OCI-LY1 (cell line): ENCODE measurements around the gene PAH.

Experiments used
- H2AFZ ChIP-seq: fragments of 200-600 bp; sonication (generic), shearing (Covaris generic); 2 replicates; pipeline ENCODE4 v1.6.0; 2014; ENCODE audit warnings: antibody characterized with exemption, mild to moderate bottlenecking, low read length
- H3F3A ChIP-seq: fragments of 200-600 bp; sonication (generic), shearing (Covaris generic); 2 replicates; pipeline ENCODE4 v1.6.0; 2014; ENCODE audit warnings: mild to moderate bottlenecking, antibody characterized with exemption, low read length, moderate library complexity; ENCODE audit not compliant: insufficient read depth
- H3K27ac ChIP-seq: fragments of 200-600 bp; sonication (generic); 2 replicates; pipeline ENCODE4 v1.5.1; 2014; ENCODE audit warnings: low read length, mixed run types, mild to moderate bottlenecking, low read depth; ENCODE audit not compliant: poor library complexity, severe bottlenecking
- H3K27me3 ChIP-seq: fragments of 200-600 bp; sonication (generic); 2 replicates; pipeline ENCODE4 v1.6.0; 2014; ENCODE audit warnings: antibody characterized with exemption, mild to moderate bottlenecking, low read length, moderate library complexity; ENCODE audit not compliant: insufficient read depth
- H3K36me3 ChIP-seq: fragments of 200-600 bp; sonication (generic); 2 replicates; pipeline ENCODE4 v1.6.1; 2014; ENCODE audit warnings: mild to moderate bottlenecking, antibody characterized with exemption, low read length, moderate library complexity, mixed read lengths; ENCODE audit not compliant: insufficient read depth
- H3K4me1 ChIP-seq: fragments of 200-600 bp; sonication (generic); 2 replicates; pipeline ENCODE4 v1.5.1; 2014; ENCODE audit warnings: mild to moderate bottlenecking, low read length, moderate library complexity; ENCODE audit not compliant: insufficient read depth, severe bottlenecking
- H3K4me2 ChIP-seq: fragments of 200-600 bp; sonication (generic), shearing (Covaris generic); 2 replicates; pipeline ENCODE4 v1.6.1; 2014; ENCODE audit warnings: low read length
- H3K4me3 ChIP-seq: fragments of 200-600 bp; sonication (generic); 2 replicates; pipeline ENCODE4 v1.5.1; 2014; ENCODE audit warnings: low read length, low read depth, mild to moderate bottlenecking, mixed read lengths; ENCODE audit not compliant: poor library complexity, severe bottlenecking
- H3K79me2 ChIP-seq: fragments of 200-600 bp; shearing (Covaris generic); 2 replicates; pipeline ENCODE4 v1.6.1; 2016; ENCODE audit warnings: mixed run types, low read length, mixed read lengths; ENCODE audit not compliant: insufficient read depth
- H3K9ac ChIP-seq: fragments of 200-600 bp; sonication (generic), shearing (Covaris generic); 2 replicates; pipeline ENCODE4 v1.6.1; 2014; ENCODE audit warnings: mild to moderate bottlenecking, low read length, mixed read lengths
- H3K9me2 ChIP-seq: fragments of 200-600 bp; sonication (generic), shearing (Covaris generic); 2 replicates; pipeline ENCODE4 v1.6.1; 2014; ENCODE audit warnings: low read depth, mild to moderate bottlenecking, low read length, mixed read lengths
- H3K9me3 ChIP-seq: fragments of 200-600 bp; shearing (Covaris generic); 2 replicates; pipeline ENCODE4 v1.6.1; 2014; ENCODE audit warnings: low read length, mixed read lengths
- H4K20me1 ChIP-seq: fragments of 200-600 bp; sonication (generic), shearing (Covaris generic); 2 replicates; pipeline ENCODE4 v1.6.0; 2016; ENCODE audit warnings: mild to moderate bottlenecking, low read length; ENCODE audit not compliant: insufficient read depth
- EZH2 ChIP-seq: fragments of 200-600 bp; sonication (generic), shearing (Covaris generic); IDR thresholded peaks from 2 replicates; pipeline ENCODE4 v1.8.0; 2017; ENCODE audit warnings: borderline replicate concordance, mixed run types, mild to moderate bottlenecking, antibody characterized with exemption, low read length, moderate library complexity, mixed read lengths
- TF ChIP-seq, protein P1 (sequence below): fragments of 200-600 bp; sonication (generic), shearing (Covaris generic); IDR thresholded peaks from 2 replicates; pipeline ENCODE4 v1.5.1; 2017; ENCODE audit warnings: mild to moderate bottlenecking, antibody characterized with exemption, low read length, moderate library complexity, mixed read lengths

Gene PAH

DNA sequence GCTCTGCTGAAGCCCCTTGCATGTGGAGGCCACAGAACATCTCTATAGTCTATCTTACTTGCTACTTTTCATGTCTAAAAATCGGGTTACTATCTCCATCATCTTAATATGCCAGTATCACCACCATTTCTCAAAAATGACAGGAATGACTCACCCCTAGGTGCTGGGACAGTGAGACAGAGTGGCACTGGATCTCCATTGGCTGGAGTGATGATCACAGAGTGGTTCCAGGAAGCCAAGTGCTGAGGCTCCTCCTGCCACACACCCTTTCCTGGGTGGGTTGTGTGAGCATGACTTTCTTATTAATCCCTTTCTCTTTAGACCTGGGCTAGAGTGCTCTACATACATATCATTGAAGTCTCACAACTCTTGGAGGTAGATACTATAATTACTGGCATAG, 37.1 kb upstream of the PAH start:
- Histone ChIP-seq H3K9me3 (no peaks in the 10 kb centered on the region), H2AFZ (no peak overlapping the region), H4K20me1 (no peaks in the 10 kb centered on the region), H3K9ac (no peak overlapping the region), H3K4me3 (no peak overlapping the region), H3K36me3 (no peaks in the 10 kb centered on the region), H3K27ac (no peak overlapping the region), H3K9me2 (no peaks in the 10 kb centered on the region), H3K79me2 (no peaks in the 10 kb centered on the region), H3K4me2 (no peak overlapping the region), H3K4me1 (no peaks in the 10 kb centered on the region), H3K27me3 (no peaks in the 10 kb centered on the region), H3F3A (no peaks in the 10 kb centered on the region)
- TF ChIP-seq, protein P1, sequence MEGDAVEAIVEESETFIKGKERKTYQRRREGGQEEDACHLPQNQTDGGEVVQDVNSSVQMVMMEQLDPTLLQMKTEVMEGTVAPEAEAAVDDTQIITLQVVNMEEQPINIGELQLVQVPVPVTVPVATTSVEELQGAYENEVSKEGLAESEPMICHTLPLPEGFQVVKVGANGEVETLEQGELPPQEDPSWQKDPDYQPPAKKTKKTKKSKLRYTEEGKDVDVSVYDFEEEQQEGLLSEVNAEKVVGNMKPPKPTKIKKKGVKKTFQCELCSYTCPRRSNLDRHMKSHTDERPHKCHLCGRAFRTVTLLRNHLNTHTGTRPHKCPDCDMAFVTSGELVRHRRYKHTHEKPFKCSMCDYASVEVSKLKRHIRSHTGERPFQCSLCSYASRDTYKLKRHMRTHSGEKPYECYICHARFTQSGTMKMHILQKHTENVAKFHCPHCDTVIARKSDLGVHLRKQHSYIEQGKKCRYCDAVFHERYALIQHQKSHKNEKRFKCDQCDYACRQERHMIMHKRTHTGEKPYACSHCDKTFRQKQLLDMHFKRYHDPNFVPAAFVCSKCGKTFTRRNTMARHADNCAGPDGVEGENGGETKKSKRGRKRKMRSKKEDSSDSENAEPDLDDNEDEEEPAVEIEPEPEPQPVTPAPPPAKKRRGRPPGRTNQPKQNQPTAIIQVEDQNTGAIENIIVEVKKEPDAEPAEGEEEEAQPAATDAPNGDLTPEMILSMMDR = no peak
- TF ChIP-seq EZH2 = no peak

DNA sequence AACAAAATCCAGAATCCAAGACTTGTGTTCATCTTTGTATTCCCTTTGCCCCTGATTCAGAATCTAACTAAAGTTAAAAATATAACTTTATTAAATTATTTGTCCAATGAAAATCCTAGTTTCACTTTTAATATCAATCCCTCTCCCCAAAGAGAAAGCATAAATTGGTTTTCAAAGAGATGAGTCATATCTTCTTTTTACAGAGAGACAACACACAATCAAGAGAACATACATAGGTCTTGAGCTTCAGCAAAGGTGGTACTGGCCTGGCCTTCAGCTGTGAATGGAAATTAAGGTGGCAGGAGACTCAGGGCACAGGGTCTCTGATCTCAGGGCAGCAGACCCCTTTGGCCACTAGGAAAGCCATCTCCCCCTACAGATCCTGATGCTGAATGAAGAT, 36.2 kb upstream of the PAH start:
- Histone ChIP-seq H3K4me3 (no peak overlapping the region), H3K27ac (no peak overlapping the region), H4K20me1 (no peaks in the 10 kb centered on the region), H3K9me3 (no peaks in the 10 kb centered on the region), H3K36me3 (no peaks in the 10 kb centered on the region), H3K27me3 (no peaks in the 10 kb centered on the region), H2AFZ (no peak overlapping the region), H3K79me2 (no peaks in the 10 kb centered on the region), H3F3A (no peaks in the 10 kb centered on the region), H3K9me2 (no peaks in the 10 kb centered on the region), H3K4me1 (no peaks in the 10 kb centered on the region), H3K4me2 (no peak overlapping the region), H3K9ac (no peak overlapping the region)
- TF ChIP-seq, protein P1 = no peak
- TF ChIP-seq EZH2 = no peak

DNA sequence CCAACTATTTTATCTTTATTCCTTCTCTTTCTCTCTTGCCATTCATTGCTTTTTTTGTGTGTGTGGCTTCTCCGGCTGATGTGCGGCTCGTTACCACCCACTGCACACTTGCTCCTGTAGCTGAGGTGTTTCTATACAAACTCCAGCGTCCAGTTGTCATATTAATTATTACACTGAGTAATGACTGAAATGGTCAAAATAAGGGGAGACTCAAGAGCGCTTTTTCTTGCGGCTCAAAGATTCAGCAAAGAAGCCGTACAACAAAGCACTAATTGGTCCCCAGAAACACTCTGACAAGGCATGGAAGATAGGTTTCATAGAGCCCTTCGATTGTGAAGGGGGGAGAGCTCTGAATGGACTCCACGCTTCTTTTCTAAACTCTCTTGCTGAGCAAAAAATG, 34.8 kb upstream of the PAH start:
- Histone ChIP-seq H3K36me3 (no peaks in the 10 kb centered on the region), H3K27ac (no peak overlapping the region), H3K4me1 (no peaks in the 10 kb centered on the region), H3K4me3 (no peak overlapping the region), H3K9me3 (no peaks in the 10 kb centered on the region), H3F3A (no peaks in the 10 kb centered on the region), H3K4me2 (no peak overlapping the region), H3K27me3 (no peaks in the 10 kb centered on the region), H4K20me1 (no peaks in the 10 kb centered on the region), H3K9ac (no peak overlapping the region), H2AFZ (no peak overlapping the region), H3K79me2 (no peaks in the 10 kb centered on the region), H3K9me2 (no peaks in the 10 kb centered on the region)
- TF ChIP-seq, protein P1 = no peak
- TF ChIP-seq EZH2 = no peak
